Smooth muscle cell (in vitro differentiated cells): Measurements from ENCODE around the gene CSGALNACT2. TPM values are rescaled to one million over a fixed set of nuclear protein-coding genes. Genes with fewer than 3 reads are reported as not detected.

ENCODE experiments used
- DNase-seq: peaks from one replicate; lab custom pipeline; 2025; ENCODE audit not compliant: unreplicated experiment; lab: John Stamatoyannopoulos, UW
- H2AFZ ChIP-seq: fragments of 200-600 bp; sonication (generic); 2 replicates; pipeline ENCODE4 v1.6.0; 2016; ENCODE audit warnings: antibody characterized with exemption, low read depth, mild to moderate bottlenecking
- H3F3A ChIP-seq: fragments of 200-600 bp; sonication (generic); 2 replicates; pipeline ENCODE4 v1.6.0; 2017; ENCODE audit warnings: antibody characterized with exemption, low read depth
- H3K27ac ChIP-seq: fragments of 200-600 bp; sonication (generic); 2 replicates; pipeline ENCODE4 v1.5.1; 2016; ENCODE audit warnings: low read depth, mild to moderate bottlenecking
- H3K27me3 ChIP-seq: fragments of 200-600 bp; sonication (generic); 2 replicates; pipeline ENCODE4 v1.6.1; 2016; ENCODE audit warnings: low read depth, mild to moderate bottlenecking
- H3K36me3 ChIP-seq: fragments of 200-600 bp; sonication (generic); 2 replicates; pipeline ENCODE4 v1.5.1; 2016; ENCODE audit warnings: low read depth
- H3K4me1 ChIP-seq: fragments of 200-600 bp; sonication (generic); 2 replicates; pipeline ENCODE4 v1.5.1; 2016; ENCODE audit warnings: low read depth
- H3K4me2 ChIP-seq: fragments of 200-600 bp; sonication (generic); 2 replicates; pipeline ENCODE4 v1.6.0; 2016; ENCODE audit warnings: mild to moderate bottlenecking
- H3K4me3 ChIP-seq: fragments of 200-600 bp; sonication (generic); 2 replicates; pipeline ENCODE4 v1.5.1; 2016; ENCODE audit warnings: mild to moderate bottlenecking
- H3K79me2 ChIP-seq: fragments of 200-600 bp; sonication (generic); 2 replicates; pipeline ENCODE4 v1.6.0; 2016; ENCODE audit warnings: low read depth, mild to moderate bottlenecking
- H3K9ac ChIP-seq: fragments of 200-600 bp; sonication (generic); 2 replicates; pipeline ENCODE4 v1.6.0; 2016; ENCODE audit warnings: low read depth
- H3K9me3 ChIP-seq: fragments of 200-600 bp; sonication (generic); replicated peaks from 2 replicates; pipeline ENCODE4 v1.5.1; 2016; ENCODE audit warnings: low read depth
- H4K20me1 ChIP-seq: fragments of 200-600 bp; sonication (generic); 2 replicates; pipeline ENCODE4 v1.6.0; 2016; ENCODE audit warnings: low read depth
- CTCF ChIP-seq: fragments of 200-600 bp; sonication (generic); IDR thresholded peaks from 2 replicates; pipeline ENCODE4 v1.5.1; 2017; ENCODE audit warnings: borderline replicate concordance, mild to moderate bottlenecking, antibody characterized with exemption; ENCODE audit not compliant: insufficient read depth, poor library complexity, severe bottlenecking
- WGBS: methylation state at CpG from one replicate; pipeline ENCODE4 v1.1.7; 2016; ENCODE audit warnings: low lambda C conversion rate; 5-methylcytosine and 5-hydroxymethylcytosine counted together
- polyA plus RNA-seq: library from polyadenylated mRNA; unstranded; fragments of >200 nt; fragmentation: Nextera tagmentation; extraction: Ambion mirVana; gene quantifications from 2 replicates; pipeline ENCODE4 v1.2.1, GENCODE V29; 2016
- total RNA-seq: library from RNA; depleted of rRNA; stranded (reverse); fragments of >200 nt; gene quantifications from 2 replicates; pipeline ENCODE4 v1.2.3, GENCODE V29; 2014

Gene CSGALNACT2
- total and polyA plus RNA-seq, 2 experiments from 2014 or later, result 35.6 to 40.4 TPM

DNA sequence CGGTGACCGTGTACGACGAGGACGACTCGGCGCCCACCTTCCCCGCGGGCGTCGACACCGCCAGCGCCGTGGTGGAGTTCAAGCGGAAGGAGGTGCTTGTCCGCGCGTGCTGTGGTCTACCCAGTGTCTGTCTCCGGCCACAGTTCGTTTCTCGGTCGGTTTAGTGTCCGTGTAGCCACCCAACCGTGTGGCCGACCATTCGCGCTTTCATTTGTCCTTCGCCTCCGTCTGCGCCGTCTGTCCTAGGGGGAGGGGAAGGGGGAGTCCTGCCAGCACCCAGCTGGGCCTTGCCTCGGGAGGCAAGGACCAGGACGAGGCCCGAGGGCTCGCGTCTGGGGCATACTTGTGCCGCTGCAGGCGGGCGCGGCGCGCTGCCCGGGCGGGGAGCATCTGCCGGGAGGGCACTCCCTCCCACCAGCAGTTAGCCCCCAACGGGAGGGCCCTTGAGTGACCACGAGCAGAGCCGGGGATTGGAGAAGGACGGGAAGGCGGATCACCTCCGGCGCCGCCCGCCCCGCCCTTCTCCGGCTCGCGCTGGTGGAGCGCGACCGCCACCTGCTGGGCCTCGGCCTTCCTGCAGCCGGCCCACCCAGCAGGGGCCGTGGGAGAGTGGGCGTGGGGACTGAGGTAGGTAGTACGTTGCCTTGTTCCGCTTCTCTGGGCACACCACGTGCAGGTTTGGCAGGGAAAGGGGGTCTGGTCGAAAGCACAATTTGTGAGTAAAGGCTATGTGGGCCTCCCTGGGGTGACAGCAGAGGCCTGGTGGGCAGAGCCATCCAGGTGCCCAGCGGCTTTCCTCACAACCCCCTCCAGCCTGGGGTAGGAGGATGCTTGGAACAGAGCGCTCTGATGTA is 32.9 kb upstream of the CSGALNACT2 start:
- H3K27ac ChIP-seq, result no peak overlapping the region
- 4% methylated on average over 68 of the region's 71 CpGs for WGBS
- H3K9ac ChIP-seq, result no peak overlapping the region
- H3K36me3 ChIP-seq, result no peaks in the 10 kb centered on the region
- peak; percentile 99 for TF ChIP-seq CTCF
- H3K79me2 ChIP-seq, result no peaks in the 10 kb centered on the region
- H4K20me1 ChIP-seq, result no peaks in the 10 kb centered on the region
- H3F3A ChIP-seq, result no peaks in the 10 kb centered on the region
- DNase-seq, result peak; percentile 64
- peak overlapping the region; percentile 91 for H2AFZ ChIP-seq
- peak overlapping the region; percentile 84 for H3K4me2 ChIP-seq
- H3K27me3 ChIP-seq, result peaks cover 12% of the 10 kb centered on the region
- no peaks in the 10 kb centered on the region for H3K9me3 ChIP-seq
- no peaks in the 10 kb centered on the region for H3K4me1 ChIP-seq
- H3K4me3 ChIP-seq, result peak overlapping the region; percentile 57

DNA sequence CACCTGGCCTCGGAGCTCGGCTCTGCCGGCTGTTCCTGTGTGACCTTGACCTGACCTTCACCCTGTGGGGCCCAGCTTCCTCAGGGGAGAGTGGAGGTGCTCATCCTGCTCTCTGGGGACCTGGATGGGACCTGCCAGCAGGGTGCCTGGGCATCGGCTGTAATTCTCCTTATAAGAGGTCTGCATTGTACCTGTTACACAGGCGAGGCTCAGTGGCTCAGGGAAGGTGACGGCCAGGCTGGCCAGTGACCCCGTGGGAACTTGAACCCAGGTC is 32.4 kb upstream of the CSGALNACT2 start:
- peak overlapping the region; percentile 84 for H3K4me2 ChIP-seq
- no peak overlapping the region for H3K9ac ChIP-seq
- DNase-seq, result no peak
- WGBS, result 72% methylated on average over 7 of the region's 7 CpGs
- H3K4me3 ChIP-seq, result no peak overlapping the region
- no peak for TF ChIP-seq CTCF
- no peaks in the 10 kb centered on the region for H3K79me2 ChIP-seq
- no peak overlapping the region for H3K27ac ChIP-seq
- peaks cover 12% of the 10 kb centered on the region for H3K27me3 ChIP-seq
- no peak overlapping the region for H2AFZ ChIP-seq
- H3K9me3 ChIP-seq, result no peaks in the 10 kb centered on the region
- H3K36me3 ChIP-seq, result no peaks in the 10 kb centered on the region
- H3K4me1 ChIP-seq, result no peaks in the 10 kb centered on the region
- H3F3A ChIP-seq, result no peaks in the 10 kb centered on the region
- H4K20me1 ChIP-seq, result no peaks in the 10 kb centered on the region

DNA sequence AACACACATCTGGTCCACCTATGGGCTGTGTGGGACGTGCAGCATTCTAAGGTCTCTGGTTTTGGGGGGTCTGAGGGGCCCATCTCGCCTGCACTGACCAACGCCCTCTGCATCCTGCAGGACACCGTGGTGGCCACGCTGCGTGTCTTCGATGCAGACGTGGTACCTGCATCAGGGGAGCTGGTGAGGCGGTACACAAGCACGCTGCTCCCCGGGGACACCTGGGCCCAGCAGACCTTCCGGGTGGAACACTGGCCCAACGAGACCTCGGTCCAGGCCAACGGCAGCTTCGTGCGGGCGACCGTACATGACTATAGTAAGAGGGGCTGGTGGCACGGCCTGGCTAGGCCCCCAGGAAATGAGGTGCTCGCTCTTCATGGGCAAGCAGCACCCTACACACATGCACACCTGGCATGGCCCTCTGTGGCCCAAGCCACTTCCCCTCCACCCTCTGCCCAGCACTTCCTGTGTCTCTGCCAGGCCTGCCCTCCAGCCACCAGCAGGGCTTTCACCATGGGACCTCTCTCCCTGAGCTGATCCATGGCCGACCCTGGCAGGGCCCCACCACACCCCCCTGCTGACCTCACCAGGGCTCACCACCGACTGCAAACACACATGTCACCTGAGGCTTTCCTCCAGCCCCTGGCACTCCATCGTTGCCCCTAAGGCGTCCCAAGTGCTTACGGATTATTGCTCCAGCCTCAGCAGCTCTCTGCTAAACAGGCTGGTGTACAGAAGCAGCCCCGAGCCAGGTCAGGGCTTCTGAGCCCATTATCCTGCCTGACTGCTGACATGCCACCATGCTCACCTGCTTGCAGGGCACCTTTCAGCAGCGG is 31.8 kb upstream of the CSGALNACT2 start:
- Histone ChIP-seq H3K27ac (no peak overlapping the region), H3K4me2 (no peak overlapping the region)
- WGBS, result 91% methylated on average over 28 of the region's 28 CpGs

More for the DNA sequence above, 31.8 kb upstream of the CSGALNACT2 start:
- no peak overlapping the region for H2AFZ ChIP-seq
- peaks cover 12% of the 10 kb centered on the region for H3K27me3 ChIP-seq
- H3F3A ChIP-seq, result no peaks in the 10 kb centered on the region
- no peak for TF ChIP-seq CTCF
- H3K79me2 ChIP-seq, result no peaks in the 10 kb centered on the region
- no peaks in the 10 kb centered on the region for H3K4me1 ChIP-seq
- H3K9me3 ChIP-seq, result no peaks in the 10 kb centered on the region
- H3K36me3 ChIP-seq, result no peaks in the 10 kb centered on the region
- H3K4me3 ChIP-seq, result no peak overlapping the region
- no peak overlapping the region for H3K9ac ChIP-seq
- DNase-seq, result no peak
- H4K20me1 ChIP-seq, result no peaks in the 10 kb centered on the region
